Panc1 (cell line): ENCODE results near the gene PFKL.

Experiments
- SIN3A ChIP-seq: IDR thresholded peaks from 2 replicates; pipeline ENCODE4 v1.6.1; 2012; ENCODE audit warnings: low read depth, mild to moderate bottlenecking, low read length, moderate library complexity, borderline replicate concordance; ENCODE audit not compliant: insufficient read depth
- TF ChIP-seq, protein P1 (sequence below): fragments of 450-650 bp; IDR thresholded peaks from 2 replicates; pipeline ENCODE4 v1.5.1; 2017; ENCODE audit warnings: mild to moderate bottlenecking
- TF ChIP-seq, protein P2 (sequence below), 2 experiments: IDR thresholded peaks; 2 replicates each; pipeline ENCODE4 v1.6.1; 2011 to 2012; ENCODE audit warnings: low read depth in 2 of 2, control low read depth in 1 of 2, low read length in 1 of 2, mild to moderate bottlenecking in 1 of 2, moderate library complexity in 1 of 2; ENCODE audit not compliant: insufficient read depth in 1 of 2

- TF ChIP-seq, protein P1, sequence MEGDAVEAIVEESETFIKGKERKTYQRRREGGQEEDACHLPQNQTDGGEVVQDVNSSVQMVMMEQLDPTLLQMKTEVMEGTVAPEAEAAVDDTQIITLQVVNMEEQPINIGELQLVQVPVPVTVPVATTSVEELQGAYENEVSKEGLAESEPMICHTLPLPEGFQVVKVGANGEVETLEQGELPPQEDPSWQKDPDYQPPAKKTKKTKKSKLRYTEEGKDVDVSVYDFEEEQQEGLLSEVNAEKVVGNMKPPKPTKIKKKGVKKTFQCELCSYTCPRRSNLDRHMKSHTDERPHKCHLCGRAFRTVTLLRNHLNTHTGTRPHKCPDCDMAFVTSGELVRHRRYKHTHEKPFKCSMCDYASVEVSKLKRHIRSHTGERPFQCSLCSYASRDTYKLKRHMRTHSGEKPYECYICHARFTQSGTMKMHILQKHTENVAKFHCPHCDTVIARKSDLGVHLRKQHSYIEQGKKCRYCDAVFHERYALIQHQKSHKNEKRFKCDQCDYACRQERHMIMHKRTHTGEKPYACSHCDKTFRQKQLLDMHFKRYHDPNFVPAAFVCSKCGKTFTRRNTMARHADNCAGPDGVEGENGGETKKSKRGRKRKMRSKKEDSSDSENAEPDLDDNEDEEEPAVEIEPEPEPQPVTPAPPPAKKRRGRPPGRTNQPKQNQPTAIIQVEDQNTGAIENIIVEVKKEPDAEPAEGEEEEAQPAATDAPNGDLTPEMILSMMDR: no peak
- no peak for TF ChIP-seq SIN3A
- TF ChIP-seq, protein P2, sequence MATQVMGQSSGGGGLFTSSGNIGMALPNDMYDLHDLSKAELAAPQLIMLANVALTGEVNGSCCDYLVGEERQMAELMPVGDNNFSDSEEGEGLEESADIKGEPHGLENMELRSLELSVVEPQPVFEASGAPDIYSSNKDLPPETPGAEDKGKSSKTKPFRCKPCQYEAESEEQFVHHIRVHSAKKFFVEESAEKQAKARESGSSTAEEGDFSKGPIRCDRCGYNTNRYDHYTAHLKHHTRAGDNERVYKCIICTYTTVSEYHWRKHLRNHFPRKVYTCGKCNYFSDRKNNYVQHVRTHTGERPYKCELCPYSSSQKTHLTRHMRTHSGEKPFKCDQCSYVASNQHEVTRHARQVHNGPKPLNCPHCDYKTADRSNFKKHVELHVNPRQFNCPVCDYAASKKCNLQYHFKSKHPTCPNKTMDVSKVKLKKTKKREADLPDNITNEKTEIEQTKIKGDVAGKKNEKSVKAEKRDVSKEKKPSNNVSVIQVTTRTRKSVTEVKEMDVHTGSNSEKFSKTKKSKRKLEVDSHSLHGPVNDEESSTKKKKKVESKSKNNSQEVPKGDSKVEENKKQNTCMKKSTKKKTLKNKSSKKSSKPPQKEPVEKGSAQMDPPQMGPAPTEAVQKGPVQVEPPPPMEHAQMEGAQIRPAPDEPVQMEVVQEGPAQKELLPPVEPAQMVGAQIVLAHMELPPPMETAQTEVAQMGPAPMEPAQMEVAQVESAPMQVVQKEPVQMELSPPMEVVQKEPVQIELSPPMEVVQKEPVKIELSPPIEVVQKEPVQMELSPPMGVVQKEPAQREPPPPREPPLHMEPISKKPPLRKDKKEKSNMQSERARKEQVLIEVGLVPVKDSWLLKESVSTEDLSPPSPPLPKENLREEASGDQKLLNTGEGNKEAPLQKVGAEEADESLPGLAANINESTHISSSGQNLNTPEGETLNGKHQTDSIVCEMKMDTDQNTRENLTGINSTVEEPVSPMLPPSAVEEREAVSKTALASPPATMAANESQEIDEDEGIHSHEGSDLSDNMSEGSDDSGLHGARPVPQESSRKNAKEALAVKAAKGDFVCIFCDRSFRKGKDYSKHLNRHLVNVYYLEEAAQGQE (IDR thresholded peaks at IDR 0.05; ENCODE audit: insufficient read depth in 1 of 2, low read depth in 2 of 2, low read length in 1 of 2): no peak
Measured at GRCh38 chr21:44345495-44345894, 45.6 kb downstream of the PFKL start.
